ENCODE data around the gene RTTN. TPM values are rescaled to one million over a fixed set of nuclear protein-coding genes. Genes with fewer than 3 reads are reported as not detected.

Gene RTTN
- total RNA-seq, 1 donor from 2014 or later = 15.8 TPM

- Mint-ChIP-seq H3K36me3 (ENCODE audit: low read depth, unreplicated experiment) (no peaks in the 10 kb centered on the region), H3K4me3 (ENCODE audit: unreplicated experiment) (no peak overlapping the region), H3K27me3 (ENCODE audit: unreplicated experiment) (peaks cover 3% of the 10 kb centered on the region), H3K4me1 (ENCODE audit: unreplicated experiment) (peaks cover 18% of the 10 kb centered on the region), H3K9me3 (ENCODE audit: unreplicated experiment) (no peaks in the 10 kb centered on the region), H3K27ac (ENCODE audit: unreplicated experiment) (no peak overlapping the region)
- no peak for DNase-seq (ENCODE audit: low spot score)
- TF ChIP-seq CTCF (IDR thresholded peaks at IDR 0.05; ENCODE audit: unreplicated experiment) = no peak
These were observed 248.5 kb downstream of the RTTN start for GRCh38 chr18:69956665-69957620.

DNA sequence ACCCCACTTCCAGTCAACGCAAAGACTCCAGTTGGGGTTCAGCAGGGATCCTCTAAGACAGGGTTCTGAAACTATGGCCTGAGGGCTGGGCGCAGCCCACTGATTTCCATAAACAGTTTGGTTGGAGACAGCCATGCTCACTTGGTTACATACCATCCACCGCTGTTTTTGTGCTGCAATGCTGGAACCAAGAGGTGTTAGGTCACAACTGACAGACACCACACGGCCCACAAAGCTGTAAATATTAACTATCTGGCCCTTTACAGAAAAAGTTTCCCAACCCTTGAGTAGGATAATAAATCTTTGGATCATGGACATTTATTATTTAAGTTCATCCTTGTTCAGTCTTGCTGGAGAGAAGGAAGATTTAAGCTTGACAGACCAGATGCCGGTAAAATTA, 249.4 kb downstream of the RTTN start:
- no peak overlapping the region for H3K4me3 Mint-ChIP-seq (ENCODE audit: unreplicated experiment)
- peaks cover 3% of the 10 kb centered on the region for H3K27me3 Mint-ChIP-seq (ENCODE audit: unreplicated experiment)
- no peak overlapping the region for H3K27ac Mint-ChIP-seq (ENCODE audit: unreplicated experiment)
- DNase-seq (ENCODE audit: low spot score) = no peak
- TF ChIP-seq CTCF (IDR thresholded peaks at IDR 0.05; ENCODE audit: unreplicated experiment) = no peak
- peaks cover 12% of the 10 kb centered on the region for H3K4me1 Mint-ChIP-seq (ENCODE audit: unreplicated experiment)
- H3K36me3 Mint-ChIP-seq (ENCODE audit: low read depth, unreplicated experiment) = no peaks in the 10 kb centered on the region
- no peaks in the 10 kb centered on the region for H3K9me3 Mint-ChIP-seq (ENCODE audit: unreplicated experiment)

- Mint-ChIP-seq H3K9me3 (ENCODE audit: unreplicated experiment) (no peaks in the 10 kb centered on the region), H3K27ac (ENCODE audit: unreplicated experiment) (no peak overlapping the region), H3K36me3 (ENCODE audit: low read depth, unreplicated experiment) (no peaks in the 10 kb centered on the region), H3K4me1 (ENCODE audit: unreplicated experiment) (peaks cover 12% of the 10 kb centered on the region), H3K27me3 (ENCODE audit: unreplicated experiment) (peaks cover 3% of the 10 kb centered on the region), H3K4me3 (ENCODE audit: unreplicated experiment) (no peak overlapping the region)
- TF ChIP-seq CTCF (IDR thresholded peaks at IDR 0.05; ENCODE audit: unreplicated experiment) = no peak
- no peak for DNase-seq (ENCODE audit: low spot score)
These were observed 250.6 kb downstream of the RTTN start for GRCh38 chr18:69954719-69955480.

- Mint-ChIP-seq H3K4me1 (ENCODE audit: unreplicated experiment) (peaks cover under 1% of the 10 kb centered on the region), H3K9me3 (ENCODE audit: unreplicated experiment) (no peaks in the 10 kb centered on the region), H3K36me3 (ENCODE audit: low read depth, unreplicated experiment) (no peaks in the 10 kb centered on the region), H3K27ac (ENCODE audit: unreplicated experiment) (no peak overlapping the region), H3K27me3 (ENCODE audit: unreplicated experiment) (peaks cover 2% of the 10 kb centered on the region), H3K4me3 (ENCODE audit: unreplicated experiment) (no peak overlapping the region)
- no peak for DNase-seq (ENCODE audit: low spot score)
- no peak for TF ChIP-seq CTCF (IDR thresholded peaks at IDR 0.05; ENCODE audit: unreplicated experiment)
These were observed 252.3 kb downstream of the RTTN start for GRCh38 chr18:69953191-69953590.

Other genes starting within 250 kb of the RTTN start
- 23.7 TPM for gene SOCS6, start 83.4 kb upstream of the RTTN start, total RNA-seq (ENCODE audit: unreplicated experiment)

Measured in endothelial cell (in vitro differentiated cells).